Activated T-cell treated with anti-CD3 and anti-CD28 coated beads, Interleukin-2, amount 50 U/mL, for 1 hour (primary cell): ENCODE data around the gene SUSD1.

Experiments used
- DNase-seq: peaks from one replicate; pipeline ENCODE4 v3.0.0-alpha.2; 2020

Gene SUSD1

DNA sequence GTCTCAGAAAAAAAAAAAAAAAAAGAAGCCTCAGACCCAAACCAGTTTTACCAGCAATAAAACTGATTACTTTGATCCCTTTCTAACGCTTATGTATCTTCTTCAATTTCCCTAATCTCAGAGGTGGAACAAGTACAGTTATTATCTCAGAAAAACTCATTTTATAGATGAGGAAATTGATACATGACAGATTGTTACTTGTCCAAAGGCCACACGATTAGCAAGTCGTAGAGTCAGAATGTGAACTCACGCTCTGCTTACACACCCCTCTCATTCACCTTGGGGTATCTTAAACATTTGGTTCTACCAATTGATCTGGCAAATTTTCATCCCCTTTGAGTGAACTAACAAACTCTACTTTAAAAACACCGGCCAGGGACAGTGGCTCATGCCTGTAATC, 110.2 kb downstream of the SUSD1 start:
- DNase-seq, result no peak

DNA sequence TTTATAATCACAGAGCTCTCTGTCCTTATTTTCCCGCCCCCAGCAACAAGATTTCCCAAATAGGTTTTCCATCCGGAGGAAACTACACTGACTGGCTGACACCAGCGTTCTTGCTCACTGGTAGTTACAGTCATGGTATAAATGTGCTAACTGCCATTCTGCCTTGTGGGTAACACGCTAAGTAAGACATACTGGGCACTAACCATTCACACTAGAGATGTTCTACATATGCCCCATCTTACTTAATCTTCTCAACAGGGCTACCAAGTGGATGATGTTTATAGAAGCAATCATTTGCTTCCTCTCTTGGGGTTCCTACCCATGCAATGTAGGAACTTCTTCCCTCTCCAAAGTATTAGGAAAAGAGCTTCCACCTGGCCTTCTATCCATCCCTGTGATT, 111.5 kb downstream of the SUSD1 start:
- DNase-seq, result no peak

DNA sequence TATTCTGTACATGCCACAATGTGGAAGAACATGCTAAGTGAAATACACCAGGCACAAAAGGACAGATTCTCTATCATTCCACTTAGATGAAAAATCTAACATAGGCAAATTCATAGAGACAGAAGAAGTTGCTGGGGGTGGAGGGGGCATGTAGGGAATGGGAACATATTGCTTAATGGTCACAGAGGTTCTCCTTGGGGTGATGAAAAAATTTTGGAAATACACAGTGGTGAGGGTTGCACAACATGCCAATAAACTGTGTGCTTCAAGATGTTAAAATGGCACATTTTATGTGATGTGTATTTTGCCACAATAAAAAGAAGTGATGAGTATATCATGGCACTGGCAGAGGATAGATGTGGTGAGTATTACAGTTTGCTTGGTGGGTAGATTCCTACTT, 111.9 kb downstream of the SUSD1 start:
- DNase-seq, result no peak

DNA sequence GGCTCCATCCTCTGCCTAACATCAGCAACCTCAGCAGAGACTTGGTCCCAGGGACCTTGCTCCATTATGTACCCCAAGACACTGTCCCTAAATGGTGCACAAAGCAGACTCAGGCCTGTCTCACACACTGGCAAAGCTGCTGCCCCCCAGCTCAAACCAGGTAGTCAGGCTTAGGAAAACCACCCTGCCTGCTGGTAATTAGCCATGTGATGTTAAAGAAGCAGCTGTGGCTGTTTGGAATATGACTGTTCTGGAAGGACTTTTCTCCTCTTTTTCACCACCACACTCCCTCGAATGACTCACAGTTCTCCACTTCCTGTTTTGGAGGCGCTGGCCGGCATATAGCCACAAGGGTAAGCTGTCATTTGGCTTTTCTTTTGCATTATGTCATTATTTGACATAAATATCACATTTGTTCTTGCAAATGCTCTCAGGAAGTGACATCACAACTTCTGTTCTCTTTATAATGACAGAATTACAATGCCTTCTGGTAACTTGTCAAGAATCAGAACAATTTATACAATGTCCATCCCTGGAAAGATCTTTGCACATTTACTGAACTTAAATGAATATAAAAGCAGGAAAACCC, 113.9 kb downstream of the SUSD1 start:
- no peak for DNase-seq

DNA sequence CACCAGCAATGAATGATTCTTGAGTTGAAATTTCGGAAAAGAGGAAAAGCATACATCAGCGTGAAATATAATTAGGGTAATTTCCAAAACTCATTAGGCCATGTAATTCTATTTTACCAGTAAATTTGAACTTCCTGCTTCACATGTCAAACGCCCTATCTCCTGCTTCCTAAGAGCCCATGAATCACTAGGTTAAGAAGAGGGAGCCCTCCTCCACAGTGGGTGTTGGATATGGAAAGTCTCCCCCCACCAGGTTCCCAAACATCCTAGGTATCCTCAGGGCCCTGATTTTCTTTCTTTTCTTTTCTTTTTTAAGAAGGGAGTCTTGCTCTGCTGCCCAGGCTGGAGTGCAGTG, 115.2 kb downstream of the SUSD1 start:
- DNase-seq, result no peak

DNA sequence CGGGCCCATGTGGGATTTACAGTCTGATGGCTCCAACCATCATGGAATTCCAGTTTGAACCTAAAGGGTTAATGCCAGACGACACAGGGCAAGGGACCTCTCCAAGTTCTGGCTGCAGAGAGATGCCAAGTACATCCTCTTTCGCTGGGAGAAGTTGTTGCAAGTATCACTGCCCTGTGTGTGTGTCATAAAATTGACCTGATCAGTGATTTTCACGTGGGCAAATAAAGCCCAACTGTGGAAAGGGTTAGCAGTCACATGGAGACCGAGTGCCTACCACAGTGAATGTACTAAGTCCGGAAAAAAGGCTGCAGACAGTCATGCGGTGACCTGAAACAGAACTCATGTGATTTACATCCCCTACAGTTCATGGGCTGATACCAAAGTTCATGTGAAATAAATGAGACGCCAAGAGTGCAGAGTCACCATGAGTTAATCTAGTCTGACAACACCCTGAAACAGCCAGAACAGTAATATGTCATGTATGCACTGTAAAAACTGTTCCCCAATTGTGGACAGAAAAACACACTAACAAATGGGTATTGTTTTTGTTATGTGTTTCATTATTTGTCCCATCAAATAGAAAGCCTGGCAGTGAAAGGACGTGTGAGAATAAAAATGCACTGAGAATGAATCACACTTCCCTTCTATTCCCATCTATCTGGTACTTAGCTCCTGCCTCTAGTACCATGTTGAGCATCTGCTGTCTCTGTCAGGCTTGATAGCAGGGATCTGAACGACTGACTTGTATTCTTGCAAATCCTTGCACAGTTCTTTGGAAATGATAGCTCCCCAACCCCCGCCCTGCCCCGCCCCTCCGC, 115.7 kb downstream of the SUSD1 start:
- DNase-seq, result no peak

DNA sequence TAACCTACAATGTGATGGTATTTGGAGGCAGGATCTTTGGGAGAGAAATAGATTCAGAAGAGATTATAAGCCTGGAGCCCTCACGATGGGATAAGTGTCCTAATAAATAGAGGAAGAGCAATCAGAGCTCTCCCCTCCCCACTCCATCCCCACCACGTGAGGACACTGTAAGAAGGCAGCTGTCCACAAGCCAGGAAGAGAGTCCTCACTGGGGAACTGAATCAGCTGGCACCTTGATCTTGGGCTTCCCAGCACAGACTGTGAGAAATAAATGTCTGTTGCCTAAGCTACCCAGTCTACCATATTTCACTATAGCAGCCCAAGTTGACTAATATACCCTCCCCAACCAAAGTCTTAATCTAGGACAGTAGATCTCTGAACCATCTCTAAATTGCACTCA, 118.1 kb downstream of the SUSD1 start:
- no peak for DNase-seq

DNA sequence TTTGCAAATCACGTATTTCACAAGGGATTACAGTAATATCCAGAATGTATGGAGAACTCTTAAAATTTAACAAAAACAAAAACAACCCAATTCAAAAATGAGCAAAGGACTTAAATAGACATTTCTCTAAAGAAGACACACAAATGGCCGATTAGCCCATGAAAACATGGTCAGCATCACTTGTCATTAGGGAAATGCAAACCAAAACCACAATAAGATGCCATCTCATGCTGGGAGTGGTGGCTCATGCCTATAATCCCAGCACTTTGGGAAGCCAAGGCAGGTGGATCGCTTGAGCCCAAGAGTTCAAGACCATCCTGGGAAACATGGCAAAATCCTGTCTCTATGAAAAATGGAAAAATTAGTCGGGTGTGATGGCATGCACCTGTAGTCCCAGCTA, 120.2 kb downstream of the SUSD1 start:
- DNase-seq, result no peak

DNA sequence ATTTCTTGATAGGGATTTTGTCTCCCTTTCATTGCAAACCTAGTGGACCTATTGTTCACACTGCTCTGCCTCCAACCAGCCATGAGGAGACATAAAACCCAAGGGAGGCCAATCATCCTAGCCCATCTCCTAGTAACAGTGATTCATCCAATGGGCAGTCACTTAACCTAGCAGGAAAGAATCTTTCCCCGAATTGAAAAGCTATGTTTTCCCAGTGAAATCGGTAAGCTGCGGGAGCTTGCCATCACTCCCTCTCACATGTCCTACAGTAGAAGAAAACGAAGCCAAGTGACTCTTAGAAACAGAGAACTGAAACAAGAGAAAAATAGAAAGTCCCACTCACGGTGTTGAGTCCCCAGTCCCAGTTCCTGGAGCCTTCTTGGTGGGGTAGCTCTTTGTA, 123.3 kb downstream of the SUSD1 start:
- DNase-seq, result no peak

DNA sequence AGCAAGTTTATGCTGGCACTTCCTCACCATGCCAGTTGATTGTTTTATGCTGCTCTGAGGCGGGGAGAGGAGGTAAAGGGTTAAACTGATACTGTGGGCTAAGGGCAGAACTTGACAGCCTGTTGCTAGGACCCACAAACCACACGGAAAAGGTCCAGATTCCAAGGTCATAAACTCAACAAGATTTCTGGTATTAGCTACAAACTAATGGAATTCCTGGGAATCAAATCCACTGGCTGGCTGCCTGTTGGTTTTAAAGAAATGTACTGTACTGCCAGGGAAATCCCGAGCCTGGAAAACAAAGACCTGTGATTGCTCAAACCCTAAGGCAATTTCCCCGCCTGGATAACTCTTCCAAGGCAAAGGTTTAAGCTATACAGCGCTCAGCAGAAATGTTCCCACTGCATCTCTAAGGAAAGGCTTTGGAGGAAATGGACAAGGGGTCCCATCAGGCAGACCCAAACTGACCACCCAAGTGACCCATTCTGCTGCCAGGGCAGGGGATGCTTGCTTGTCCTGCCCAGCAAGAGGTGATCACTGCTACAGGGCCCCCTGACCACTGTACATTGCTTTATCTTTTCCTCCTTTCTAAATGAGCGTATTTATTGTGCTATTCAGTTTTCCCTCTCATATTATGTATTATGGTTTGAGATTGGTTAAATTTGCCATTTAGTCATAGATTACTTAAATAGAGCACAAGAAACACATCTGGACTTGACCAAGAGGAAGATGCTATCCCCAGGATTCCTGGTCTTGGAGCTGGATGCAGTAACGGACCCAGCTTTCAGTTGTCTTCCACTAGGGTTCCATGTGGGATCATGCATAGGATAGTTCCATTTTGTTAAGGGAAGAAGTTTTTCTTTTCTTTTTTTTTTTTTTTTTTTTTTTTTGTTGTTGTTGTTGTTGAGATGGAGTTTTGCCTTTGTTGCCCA, 124.3 kb downstream of the SUSD1 start:
- DNase-seq, result no peak

DNA sequence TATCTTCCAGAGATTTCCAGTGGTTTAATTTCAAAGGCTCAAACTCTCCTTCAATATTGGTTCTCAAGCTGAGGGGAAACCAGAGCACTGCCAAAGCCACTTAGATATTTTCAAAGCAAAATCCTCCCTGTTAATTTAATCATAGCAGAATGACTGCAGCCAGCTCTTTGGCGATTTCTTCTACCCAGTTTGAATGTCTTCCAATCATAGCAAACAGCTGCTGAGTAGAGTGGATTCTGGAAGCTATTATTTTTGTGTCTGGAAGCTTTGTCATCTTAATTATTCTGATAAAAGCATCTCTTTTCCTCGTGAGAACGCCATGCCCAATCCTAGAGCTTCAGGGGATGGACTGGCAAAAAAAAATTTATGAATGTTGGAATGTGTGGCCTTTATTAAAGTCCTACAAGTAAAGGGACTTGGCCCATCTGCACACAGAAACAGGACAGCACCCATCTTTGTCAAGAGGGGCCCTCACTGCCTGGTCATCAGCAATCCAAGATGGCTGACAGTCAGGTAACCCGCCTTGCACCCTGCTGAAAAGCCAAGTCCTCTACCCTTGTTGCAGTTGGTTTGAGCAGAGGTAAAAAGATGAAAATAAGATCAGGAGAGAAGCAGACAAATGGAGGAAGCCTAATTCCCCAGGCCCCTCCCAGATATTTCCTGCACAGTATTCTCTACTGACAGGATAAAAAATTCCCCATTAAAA, 125.1 kb downstream of the SUSD1 start:
- DNase-seq, result no peak

DNA sequence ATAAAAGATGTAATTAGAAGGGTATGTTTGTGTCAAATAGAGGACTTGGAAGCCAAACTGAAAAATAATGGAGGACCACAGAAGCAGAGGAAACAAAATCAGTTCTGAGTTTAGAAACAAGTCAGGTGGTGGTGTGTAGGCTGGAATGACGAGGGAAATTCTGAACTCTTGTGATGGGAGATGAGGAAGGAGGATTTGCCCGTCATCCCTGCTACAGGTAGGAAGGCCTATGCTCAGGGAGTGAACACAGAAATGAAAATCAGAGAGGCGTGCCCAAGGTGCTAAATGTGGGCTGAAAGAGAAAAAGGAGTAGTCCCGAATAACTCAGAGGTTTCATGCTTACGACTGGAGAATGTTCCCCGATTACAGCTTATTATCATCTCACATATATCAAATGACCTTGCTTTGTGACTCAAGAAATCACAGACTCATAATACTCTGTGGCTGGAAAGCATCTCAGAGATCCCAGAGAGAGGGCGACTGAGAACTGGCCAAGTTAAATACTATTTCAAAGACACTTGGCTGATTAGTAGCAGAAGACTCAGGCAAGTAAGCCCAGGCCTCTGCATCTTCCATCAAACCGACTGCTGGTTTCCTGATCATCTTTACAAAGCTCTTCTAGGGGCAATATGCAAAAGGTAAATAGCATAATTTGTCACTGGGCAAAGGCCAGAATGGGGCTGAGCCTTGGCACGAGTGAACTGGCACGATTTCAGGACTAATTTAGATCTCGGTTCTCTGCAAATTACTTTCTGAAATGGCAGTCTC, 126.0 kb downstream of the SUSD1 start:
- no peak for DNase-seq

DNA sequence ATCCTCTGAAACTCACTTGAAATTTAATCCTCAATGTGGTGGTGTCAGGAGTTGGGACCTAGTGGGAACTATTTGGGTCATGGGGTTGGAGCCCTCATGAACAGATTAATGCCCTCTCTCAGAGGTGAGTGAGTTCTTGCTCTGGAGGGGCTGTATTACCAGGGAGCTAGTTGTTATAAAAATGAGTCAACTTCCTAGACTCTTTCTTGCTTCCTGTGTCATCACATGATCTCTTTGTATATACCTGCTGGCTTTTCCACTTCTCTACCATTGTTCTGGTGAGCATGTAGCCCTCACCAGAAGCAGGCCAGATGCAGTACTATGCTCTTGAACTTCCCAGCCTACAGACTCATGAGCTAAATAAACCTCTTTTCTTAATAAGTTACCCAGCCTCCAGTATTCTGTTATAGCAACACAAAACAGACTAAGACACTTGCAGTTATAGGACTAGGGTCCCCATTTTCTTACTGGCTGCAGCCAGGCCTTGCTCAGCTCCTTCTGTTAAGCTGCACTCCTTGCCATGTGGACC, 127.5 kb downstream of the SUSD1 start:
- DNase-seq, result no peak

DNA sequence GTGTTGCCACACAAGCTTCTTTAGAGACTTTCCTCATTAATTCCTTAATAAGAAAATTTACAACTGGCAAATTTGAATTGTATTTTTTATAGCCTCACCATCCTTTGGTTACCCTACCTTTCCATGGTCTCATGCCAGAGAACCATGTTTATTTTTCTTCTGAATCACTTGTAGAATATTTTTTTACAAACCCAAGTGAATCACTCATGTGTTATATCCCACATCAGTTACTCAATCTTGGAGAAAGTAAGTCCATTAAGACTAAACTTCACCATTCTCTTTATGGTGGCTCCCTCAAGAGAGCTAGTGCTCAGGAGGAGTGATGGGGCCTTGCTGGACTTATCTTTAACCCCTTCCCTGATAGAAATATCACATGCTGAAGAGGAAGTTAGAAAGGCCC, 128.9 kb downstream of the SUSD1 start:
- no peak for DNase-seq

DNA sequence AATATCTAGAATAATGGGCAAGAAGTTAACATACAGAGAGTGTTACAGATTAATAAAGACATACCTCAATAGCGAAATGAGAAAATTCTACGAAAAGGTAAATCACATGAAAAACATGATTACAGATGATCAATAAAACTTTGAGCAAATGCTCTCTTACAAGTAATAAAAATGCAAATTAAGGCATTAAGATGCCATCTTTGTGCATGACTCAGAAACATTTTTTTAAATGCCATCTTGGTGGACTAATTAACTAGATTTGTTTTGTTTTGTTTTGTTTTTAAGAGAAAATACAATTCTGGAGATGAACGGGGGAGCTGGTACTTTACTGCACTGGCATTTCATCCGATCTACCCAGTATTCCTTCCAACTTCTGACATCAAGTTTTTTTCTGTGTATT, 130.2 kb downstream of the SUSD1 start:
- no peak for DNase-seq

DNA sequence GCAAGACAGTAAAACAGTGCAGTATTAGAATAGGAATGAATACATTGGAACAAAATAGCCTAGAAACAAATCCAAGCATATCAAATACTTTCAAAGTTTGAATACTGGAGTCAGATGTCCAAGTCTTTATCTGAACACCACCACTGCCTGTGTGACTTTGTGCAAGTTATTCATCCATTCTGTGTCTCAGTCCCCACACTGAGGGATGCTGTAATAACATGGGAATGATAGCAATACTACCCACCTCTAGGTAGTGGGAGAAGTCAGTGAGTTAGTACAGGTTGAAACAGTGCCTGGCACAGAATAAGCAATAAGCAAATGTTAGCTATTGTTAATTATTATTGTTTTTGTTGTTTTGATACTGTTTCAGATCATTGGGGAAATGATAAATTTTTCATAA, 130.9 kb downstream of the SUSD1 start:
- DNase-seq, result no peak

DNA sequence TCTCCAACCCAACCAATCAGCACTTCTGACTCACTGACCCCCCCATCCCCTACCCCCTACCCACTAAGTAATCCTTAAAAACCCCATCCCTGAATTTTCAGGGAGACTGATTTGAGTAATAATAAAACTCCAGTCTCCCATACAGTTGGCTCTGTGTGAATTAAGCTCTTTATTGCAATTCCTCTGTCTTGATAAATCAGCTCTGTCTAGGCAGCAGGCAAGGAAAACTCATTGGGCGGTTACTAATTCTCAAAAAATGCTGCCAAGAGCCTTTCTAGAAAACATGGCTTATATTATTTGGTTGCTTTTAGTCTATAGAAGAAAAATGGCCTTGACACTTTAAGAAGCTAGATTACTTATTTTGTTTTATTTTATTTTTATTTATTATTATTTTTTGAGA, 131.7 kb downstream of the SUSD1 start:
- no peak for DNase-seq

DNA sequence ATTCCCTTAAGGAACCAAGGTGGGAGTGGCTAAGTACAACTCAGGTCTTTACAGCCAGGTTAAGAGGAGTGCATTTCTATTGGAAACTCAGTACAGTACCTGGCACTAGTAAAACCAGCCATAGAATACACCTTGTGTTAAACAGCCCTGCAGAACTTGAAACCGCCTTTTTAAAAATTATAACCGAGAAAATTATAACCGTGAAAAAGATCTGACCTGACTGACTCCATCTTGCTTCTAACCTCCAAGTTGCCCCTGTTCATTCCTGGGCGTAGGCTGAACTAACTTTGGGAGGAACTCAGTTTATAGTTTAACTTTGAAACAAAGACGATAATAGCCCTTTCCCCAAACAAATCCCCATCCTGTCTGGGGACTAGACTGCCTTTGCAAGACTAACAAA, 132.3 kb downstream of the SUSD1 start:
- no peak for DNase-seq

DNA sequence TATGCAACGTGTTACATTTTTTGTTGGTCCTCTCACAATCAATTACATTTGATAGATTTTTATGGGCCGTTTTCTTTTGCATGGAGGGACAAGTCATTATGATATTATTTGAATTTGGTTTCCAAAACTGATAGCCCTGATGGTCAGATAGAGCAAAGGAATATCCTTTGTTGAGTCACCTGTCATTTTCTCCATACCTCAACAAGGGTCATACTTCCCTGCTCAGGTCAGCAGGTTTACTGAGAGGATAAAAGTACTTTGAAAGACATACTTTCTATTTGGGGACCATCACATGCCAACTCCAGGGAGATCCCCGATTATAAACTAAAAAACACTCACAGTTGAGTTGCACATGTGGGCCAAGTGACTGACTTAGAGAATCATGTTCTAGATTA, 132.9 kb downstream of the SUSD1 start:
- DNase-seq, result no peak

DNA sequence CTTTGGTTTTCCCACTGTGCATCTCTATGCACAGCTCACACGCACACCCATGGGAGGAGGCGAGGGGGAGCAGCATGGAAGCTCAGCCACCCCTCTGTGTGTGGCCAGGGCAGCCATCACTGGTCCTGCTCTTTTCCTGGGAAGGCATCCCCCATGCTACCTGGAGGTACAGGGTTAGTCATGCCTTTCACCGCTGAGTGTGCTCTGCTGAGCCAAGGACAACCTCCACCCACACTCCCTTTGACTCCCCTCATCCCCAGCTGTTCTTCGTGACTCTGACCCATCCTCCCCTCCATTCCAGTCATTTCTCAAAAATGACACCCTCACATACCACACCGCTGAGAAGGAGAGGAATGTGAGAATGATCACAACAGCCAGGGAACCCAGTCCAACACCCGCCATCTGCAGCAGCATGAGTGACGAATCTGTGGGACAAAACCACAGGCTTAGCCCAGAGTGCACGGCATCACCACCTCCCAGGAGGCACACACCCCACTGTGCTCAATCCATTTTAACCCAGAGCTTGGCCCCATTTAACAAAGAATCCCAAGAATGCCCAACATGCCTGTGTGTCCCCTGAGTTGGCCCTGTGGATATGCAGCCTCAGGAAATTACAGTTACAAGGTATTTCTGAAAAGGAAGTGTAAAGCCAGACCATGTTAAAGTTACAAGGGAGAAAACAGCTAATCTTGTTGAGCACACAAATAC, 133.4 kb downstream of the SUSD1 start:
- DNase-seq, result no peak

DNA sequence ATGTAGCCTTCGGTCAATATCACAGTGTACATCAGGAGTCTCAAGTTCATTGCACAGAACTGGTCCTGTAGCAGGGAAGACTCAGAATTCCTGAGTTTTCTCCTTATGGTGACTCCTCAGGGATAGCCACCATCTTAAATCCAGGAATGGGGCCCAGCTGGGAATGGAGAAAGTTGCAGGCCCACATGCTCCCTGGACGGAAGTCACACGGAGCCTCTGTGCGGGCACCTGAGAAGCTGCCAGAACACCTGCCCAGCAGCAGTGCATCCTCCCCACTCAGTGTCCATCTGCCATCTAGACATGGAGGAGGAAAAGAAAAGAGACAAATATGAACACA, 133.9 kb downstream of the SUSD1 start:
- no peak for DNase-seq

DNA sequence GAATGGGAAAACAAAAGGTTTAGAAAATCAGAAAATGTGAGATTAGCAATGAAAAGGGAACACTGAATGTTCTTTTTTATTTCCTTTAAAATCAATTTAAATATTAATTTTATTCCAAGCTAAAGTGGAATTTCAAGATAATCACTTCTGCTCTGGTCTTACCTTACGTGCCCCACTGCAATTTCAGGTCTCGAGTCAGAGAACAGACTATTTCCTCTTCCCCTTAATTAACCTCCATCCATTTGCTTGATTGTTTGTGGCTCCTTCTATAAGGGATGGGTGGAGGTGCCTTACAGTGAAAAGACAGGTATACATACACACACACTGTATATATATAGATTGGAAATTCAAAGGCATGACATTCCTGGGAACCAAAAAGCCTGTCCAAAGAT, 137.1 kb downstream of the SUSD1 start:
- no peak for DNase-seq
